ENCODE results near the gene AKAP17A. TPM values are rescaled to one million over a fixed set of nuclear protein-coding genes. Genes with fewer than 3 reads are reported as not detected.

Gene AKAP17A, protein sequence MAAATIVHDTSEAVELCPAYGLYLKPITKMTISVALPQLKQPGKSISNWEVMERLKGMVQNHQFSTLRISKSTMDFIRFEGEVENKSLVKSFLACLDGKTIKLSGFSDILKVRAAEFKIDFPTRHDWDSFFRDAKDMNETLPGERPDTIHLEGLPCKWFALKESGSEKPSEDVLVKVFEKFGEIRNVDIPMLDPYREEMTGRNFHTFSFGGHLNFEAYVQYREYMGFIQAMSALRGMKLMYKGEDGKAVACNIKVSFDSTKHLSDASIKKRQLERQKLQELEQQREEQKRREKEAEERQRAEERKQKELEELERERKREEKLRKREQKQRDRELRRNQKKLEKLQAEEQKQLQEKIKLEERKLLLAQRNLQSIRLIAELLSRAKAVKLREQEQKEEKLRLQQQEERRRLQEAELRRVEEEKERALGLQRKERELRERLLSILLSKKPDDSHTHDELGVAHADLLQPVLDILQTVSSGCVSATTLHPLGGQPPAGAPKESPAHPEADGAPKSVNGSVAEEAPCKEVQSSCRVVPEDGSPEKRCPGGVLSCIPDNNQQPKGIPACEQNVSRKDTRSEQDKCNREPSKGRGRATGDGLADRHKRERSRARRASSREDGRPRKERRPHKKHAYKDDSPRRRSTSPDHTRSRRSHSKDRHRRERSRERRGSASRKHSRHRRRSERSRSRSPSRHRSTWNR
- total RNA-seq = 10 to 100 TPM; 60.6 to 88.9 (median 73.5) TPM
- 10 to 100 TPM; 36.6 to 68.2 (median 59.6) TPM for polyA plus RNA-seq
- long read RNA-seq, donor 1, partial matches to known transcripts = 5 of 12 reads
- long read RNA-seq, donor 1, other reads (novel, unspliced or antisense) = 0 of 12 reads
- long read RNA-seq, donor 2, partial matches to known transcripts = 0 of 8 reads
- long read RNA-seq, donor 2, other reads (novel, unspliced or antisense) = 0 of 8 reads

DNA sequence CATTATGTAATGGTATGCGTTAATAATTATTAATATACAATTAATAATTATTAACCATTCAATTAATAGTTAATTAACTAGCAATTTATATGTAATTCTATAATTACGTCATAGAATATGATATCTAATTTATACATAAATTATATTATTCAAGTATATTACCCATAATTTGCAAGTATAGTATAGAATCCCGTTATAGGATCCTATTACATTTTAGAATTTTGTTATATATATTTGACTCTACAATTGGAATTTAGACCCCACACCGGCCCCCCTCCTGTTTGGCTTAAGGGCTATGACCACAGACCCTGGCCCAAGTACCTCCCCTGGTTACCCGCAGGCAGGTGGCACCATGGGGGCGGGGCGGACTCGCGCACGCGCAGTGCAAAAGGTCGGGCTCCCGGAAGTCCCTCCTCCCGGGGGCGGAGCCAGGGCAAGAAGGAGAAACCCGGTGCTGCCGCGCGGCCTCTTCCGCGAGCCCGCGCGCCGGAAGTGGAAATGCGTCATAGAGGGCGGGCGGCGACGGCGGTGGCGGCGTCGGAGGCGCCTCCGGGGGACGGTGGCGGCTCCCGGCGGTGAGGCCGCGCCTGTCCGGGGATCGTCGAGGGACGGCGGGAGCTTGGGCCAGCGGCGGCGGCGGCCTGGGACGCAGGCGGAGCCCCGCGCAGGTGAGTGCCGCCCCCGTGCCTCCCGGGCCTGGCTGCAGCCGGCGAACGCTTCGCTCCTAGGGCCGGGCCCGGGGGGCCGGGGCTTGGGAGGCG lies at the start of gene AKAP17A:
TSS of gene AKAP17A (plus strand) at position 503 of the 761 bp plus-strand sequence. CDS start 1,859 bp downstream, outside the sequence.
- intact Hi-C loops (cut with DNase I; ENCODE audit: low total_unique reads) = no loop called here
- no peaks in the 10 kb centered on the region for H3K9me3 ChIP-seq
- peaks cover 18 to 59% (median 42%) of the 10 kb centered on the region in 6 donors for H3K4me1 ChIP-seq
- DNase-seq = peak; percentile 99
- H3K27ac ChIP-seq = peak within 1 kb of the TSS; percentile 71 to 96 (median 91)
- peak within 1 kb of the TSS; percentile 70 to 92 (median 80) for H3K4me3 ChIP-seq
- TF ChIP-seq POLR2AphosphoS5 (IDR thresholded peaks at IDR 0.05) = peak; percentile 92 to 96 (median 93)
- TF ChIP-seq POLR2A (IDR thresholded peaks at IDR 0.05) = peak in 2 of 3 donors; percentile 64 to 92
- TF ChIP-seq, protein P1, sequence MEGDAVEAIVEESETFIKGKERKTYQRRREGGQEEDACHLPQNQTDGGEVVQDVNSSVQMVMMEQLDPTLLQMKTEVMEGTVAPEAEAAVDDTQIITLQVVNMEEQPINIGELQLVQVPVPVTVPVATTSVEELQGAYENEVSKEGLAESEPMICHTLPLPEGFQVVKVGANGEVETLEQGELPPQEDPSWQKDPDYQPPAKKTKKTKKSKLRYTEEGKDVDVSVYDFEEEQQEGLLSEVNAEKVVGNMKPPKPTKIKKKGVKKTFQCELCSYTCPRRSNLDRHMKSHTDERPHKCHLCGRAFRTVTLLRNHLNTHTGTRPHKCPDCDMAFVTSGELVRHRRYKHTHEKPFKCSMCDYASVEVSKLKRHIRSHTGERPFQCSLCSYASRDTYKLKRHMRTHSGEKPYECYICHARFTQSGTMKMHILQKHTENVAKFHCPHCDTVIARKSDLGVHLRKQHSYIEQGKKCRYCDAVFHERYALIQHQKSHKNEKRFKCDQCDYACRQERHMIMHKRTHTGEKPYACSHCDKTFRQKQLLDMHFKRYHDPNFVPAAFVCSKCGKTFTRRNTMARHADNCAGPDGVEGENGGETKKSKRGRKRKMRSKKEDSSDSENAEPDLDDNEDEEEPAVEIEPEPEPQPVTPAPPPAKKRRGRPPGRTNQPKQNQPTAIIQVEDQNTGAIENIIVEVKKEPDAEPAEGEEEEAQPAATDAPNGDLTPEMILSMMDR (IDR thresholded peaks at IDR 0.05 in 8 of 11, conservative IDR thresholded peaks at IDR 0.05 in 3 of 11) = peak in 6 of 11 experiments; percentile 22 to 50 (median 38)
- peaks cover 2 to 32% (median 29%) of the 10 kb centered on the region in 6 donors for H3K36me3 ChIP-seq
- H3K27me3 ChIP-seq (replicated peaks in 1 of 7) = no peaks in the 10 kb centered on the region
- 2 to 3% (median 2%) methylated on average over 40 to 66 of the region's 66 CpGs for WGBS, 5 donors

DNA sequence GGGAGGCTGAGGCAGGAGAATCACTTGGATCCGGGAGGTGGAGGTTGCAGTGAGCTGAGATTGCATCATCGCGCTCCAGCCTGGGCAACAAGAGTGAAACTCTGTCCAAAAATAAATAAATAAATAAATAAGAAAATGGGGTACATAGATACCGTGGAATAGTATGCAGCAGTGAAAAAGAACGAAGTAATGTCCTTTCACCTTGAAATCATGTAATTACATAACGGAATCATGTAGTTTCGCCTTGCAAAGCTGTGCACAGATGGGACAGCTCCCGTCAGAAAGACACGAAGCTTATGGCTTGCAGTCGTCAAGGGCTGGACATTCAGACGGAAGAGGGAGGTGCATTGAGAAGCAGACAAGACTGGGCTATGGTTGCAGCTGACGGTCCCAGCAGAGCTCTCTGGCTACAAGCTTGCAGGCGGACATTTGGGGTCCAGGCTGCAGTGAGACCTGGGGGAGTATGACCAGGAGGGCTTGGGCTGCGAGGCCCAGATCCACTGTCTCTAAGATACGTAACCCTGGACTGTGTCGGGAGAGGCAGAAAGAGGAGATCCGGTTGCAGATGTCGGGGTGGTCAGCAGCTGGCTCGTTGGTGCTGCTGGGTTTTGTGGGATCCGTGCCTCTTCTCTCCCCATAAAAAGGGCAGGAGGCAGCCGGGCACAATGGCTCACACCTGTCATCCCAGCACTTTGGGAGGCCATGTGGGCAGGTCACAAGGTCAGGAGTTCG lies 48.2 kb upstream of the AKAP17A start:
- no peaks in the 10 kb centered on the region for H3K36me3 ChIP-seq
- H3K4me1 ChIP-seq = peaks cover 0 to 26% (median 11%) of the 10 kb centered on the region in 6 donors
- H3K4me3 ChIP-seq = no peak overlapping the region
- intact Hi-C loops (cut with DNase I; ENCODE audit: low total_unique reads) = no loop called here
- no peaks in the 10 kb centered on the region for H3K27me3 ChIP-seq (replicated peaks in 1 of 7)
- no peak overlapping the region for H3K27ac ChIP-seq
- TF ChIP-seq, protein P1 (IDR thresholded peaks at IDR 0.05 in 8 of 11, conservative IDR thresholded peaks at IDR 0.05 in 3 of 11) = no peak
- TF ChIP-seq POLR2A (IDR thresholded peaks at IDR 0.05) (no peak), POLR2AphosphoS5 (IDR thresholded peaks at IDR 0.05) (no peak)
- peaks cover 0 to 4% (median 0%) of the 10 kb centered on the region in 8 donors for H3K9me3 ChIP-seq
- DNase-seq = no peak
- WGBS, 5 donors = 93 to 97% (median 94%) methylated on average over 22 of the region's 22 CpGs

DNA sequence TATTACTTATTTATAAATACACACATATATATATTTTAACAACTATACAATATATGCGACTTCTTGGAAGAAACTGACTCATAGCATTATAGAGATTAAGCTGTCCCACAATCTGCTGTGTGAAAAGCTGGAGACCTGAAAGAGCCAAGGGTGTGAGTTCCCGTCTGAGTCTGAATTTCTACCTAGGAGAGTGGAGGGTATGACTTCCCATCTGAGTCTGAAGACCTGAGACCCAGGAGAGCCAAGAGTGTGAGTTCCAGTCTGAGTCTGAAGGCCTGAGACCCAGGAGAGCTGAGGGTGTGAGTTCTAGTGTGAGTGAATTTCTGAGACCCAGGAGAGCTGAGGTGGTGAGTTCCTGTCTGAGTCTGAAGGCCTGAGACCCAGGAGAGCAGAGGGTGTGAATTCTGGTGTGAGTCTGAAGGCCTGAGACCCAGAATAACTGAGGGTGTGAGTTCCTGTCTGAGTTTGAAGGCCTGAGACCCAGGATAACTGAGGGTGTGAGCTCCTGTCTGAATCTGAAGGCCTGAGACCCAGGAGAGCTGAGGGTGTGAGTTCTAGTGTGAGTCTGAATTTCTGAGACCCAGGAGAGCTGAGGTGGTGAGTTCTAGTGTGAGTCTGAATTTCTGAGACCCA lies 45.5 kb upstream of the AKAP17A start:
- intact Hi-C loops (cut with DNase I; ENCODE audit: low total_unique reads) = no loop called here
- no peak for DNase-seq
- Histone ChIP-seq H3K4me1 (peaks cover 0 to 23% (median 11%) of the 10 kb centered on the region in 6 donors), H3K36me3 (no peaks in the 10 kb centered on the region), H3K9me3 (peaks cover 0 to 4% (median 0%) of the 10 kb centered on the region in 8 donors), H3K4me3 (no peak overlapping the region), H3K27me3 (replicated peaks in 1 of 7) (no peaks in the 10 kb centered on the region), H3K27ac (peak overlapping the region in 3 of 8 donors; percentile 45 to 76 (median 63))
- WGBS, 5 donors = 83 to 89% (median 86%) methylated on average over 2 of the region's 2 CpGs
- TF ChIP-seq POLR2AphosphoS5 (IDR thresholded peaks at IDR 0.05) (no peak), POLR2A (IDR thresholded peaks at IDR 0.05) (no peak)
- TF ChIP-seq, protein P1 (IDR thresholded peaks at IDR 0.05 in 8 of 11, conservative IDR thresholded peaks at IDR 0.05 in 3 of 11) = no peak
